Measurements from ENCODE around the gene COL1A1.

- TF ChIP-seq CTCF (IDR thresholded peaks at IDR 0.05; ENCODE audit: low read depth, low read length, missing input control), result no peak
- no peak for TF ChIP-seq RAD21 (IDR thresholded peaks at IDR 0.05)
Observed at GRCh38 chr17:50194140-50194933, 7.1 kb downstream of the COL1A1 start.

All from liver (tissue), 3 donors.